GM12878 (cell line): ENCODE measurements around the gene ME2.

ENCODE experiments used
- CREM ChIP-seq: IDR thresholded peaks from 2 replicates; pipeline ENCODE4 v1.6.1; 2014; ENCODE audit warnings: antibody characterized with exemption, low read depth
- GABPA ChIP-seq: IDR thresholded peaks from 2 replicates; pipeline ENCODE4 v1.6.1; 2014; ENCODE audit warnings: antibody characterized with exemption, low read depth, mild to moderate bottlenecking, inconsistent platforms
- MEF2A ChIP-seq: IDR thresholded peaks from 2 replicates; pipeline ENCODE4 v1.6.1; 2011; ENCODE audit warnings: low read depth, mild to moderate bottlenecking, low read length, moderate library complexity; ENCODE audit not compliant: insufficient read depth
- MXI1 ChIP-seq: fragments of 150-350 bp; IDR thresholded peaks from 2 replicates; pipeline ENCODE4 v1.6.1; 2011; ENCODE audit warnings: low read depth, mild to moderate bottlenecking, inconsistent platforms, low read length, improper control_type of control experiment
- RAD21 ChIP-seq: IDR thresholded peaks from 2 replicates; pipeline ENCODE4 v1.6.1; 2011; ENCODE audit warnings: mild to moderate bottlenecking, low read depth, low read length, moderate library complexity; ENCODE audit not compliant: insufficient read depth
- TAF1 ChIP-seq: IDR thresholded peaks from 2 replicates; pipeline ENCODE4 v1.6.1; 2011; ENCODE audit warnings: mild to moderate bottlenecking, low read depth, low read length, borderline replicate concordance
- TF ChIP-seq, protein P1 (sequence below): IDR thresholded peaks from 2 replicates; pipeline ENCODE4 v1.6.1; 2012; ENCODE audit warnings: low read depth, low read length, improper control_type of control experiment
- TF ChIP-seq, protein P2 (sequence below): fragments of 450-650 bp; IDR thresholded peaks from 2 replicates; pipeline ENCODE4 v1.6.1; 2016; ENCODE audit warnings: mild to moderate bottlenecking
- TF ChIP-seq, protein P3 (sequence below): IDR thresholded peaks from 2 replicates; pipeline ENCODE4 v1.6.1; 2011; ENCODE audit warnings: low read depth, mild to moderate bottlenecking, low read length, moderate library complexity, borderline replicate concordance; ENCODE audit errors: extremely low read depth

DNA sequence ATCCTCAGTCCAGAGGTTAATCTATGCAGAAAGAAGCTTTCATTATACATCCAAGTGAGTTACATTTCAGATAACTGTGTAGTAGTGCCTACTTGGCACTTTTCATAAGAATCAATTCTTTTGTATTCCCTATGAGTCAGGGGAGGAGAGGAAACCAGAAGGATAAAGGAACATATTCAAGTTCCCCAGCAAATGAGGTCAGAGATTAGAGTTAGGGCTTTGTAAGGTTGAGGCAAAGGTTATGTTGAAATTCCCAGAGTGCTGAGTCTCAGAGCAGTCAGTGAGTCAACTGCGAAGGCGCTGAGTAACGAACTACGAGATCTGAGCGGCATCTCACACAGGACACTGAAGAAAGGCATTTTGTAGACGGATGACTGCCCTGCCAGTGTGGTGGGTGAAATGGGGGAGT lies 25.1 kb upstream of the ME2 start:
- TF ChIP-seq TAF1 (no peak), CREM (no peak), MEF2A (no peak), RAD21 (no peak), GABPA (no peak), MXI1 (no peak)
- TF ChIP-seq, protein P1, sequence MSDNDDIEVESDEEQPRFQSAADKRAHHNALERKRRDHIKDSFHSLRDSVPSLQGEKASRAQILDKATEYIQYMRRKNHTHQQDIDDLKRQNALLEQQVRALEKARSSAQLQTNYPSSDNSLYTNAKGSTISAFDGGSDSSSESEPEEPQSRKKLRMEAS: no peak
- TF ChIP-seq, protein P2, sequence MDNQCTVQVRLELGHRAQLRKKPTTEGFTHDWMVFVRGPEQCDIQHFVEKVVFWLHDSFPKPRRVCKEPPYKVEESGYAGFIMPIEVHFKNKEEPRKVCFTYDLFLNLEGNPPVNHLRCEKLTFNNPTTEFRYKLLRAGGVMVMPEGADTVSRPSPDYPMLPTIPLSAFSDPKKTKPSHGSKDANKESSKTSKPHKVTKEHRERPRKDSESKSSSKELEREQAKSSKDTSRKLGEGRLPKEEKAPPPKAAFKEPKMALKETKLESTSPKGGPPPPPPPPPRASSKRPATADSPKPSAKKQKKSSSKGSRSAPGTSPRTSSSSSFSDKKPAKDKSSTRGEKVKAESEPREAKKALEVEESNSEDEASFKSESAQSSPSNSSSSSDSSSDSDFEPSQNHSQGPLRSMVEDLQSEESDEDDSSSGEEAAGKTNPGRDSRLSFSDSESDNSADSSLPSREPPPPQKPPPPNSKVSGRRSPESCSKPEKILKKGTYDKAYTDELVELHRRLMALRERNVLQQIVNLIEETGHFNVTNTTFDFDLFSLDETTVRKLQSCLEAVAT: no peak
- TF ChIP-seq, protein P3, sequence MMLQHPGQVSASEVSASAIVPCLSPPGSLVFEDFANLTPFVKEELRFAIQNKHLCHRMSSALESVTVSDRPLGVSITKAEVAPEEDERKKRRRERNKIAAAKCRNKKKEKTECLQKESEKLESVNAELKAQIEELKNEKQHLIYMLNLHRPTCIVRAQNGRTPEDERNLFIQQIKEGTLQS: no peak
